Activated CD8-positive, alpha-beta memory T cell treated with anti-CD3 and anti-CD28 coated beads, Interleukin-2, amount 50 U/mL, for 1 hour (primary cell): Measurements from ENCODE around the gene XRCC4.
"Not testable (repeated sequence)": the region's sequence is repeated elsewhere in the genome, so short reads cannot be mapped to it uniquely, and the experiment has no call there.

Experiments used
- DNase-seq: peaks from one replicate; pipeline ENCODE4 v3.0.0-alpha.2; 2020; ENCODE audit errors: extremely low read depth

The XRCC4 gene

GRCh38 chr5:83118471-83118870, 41.1 kb downstream of the XRCC4 start:
- DNase-seq: no peak

GRCh38 chr5:83118976-83119375, 41.6 kb downstream of the XRCC4 start:
- DNase-seq: no peak

GRCh38 chr5:83124593-83124992, 47.2 kb downstream of the XRCC4 start:
- no peak for DNase-seq

DNA sequence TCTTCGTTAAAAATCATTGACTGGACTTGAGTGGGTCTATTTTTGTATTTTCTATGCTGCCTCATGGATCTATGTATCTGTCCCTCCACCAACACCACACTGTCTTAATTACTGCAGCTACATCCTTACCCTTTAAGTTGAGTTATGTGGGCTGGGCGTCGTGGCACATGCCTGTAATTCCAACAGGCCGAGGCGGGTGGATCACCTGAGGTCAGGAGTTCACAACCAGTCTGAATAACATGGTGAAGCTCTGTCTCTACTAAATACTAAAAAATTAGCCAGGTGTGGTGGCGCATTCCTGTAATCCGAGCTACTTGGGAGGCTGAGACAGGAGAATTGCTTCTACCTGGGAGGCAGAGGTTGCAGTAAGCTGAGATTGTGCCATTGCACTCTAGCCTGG, 48.2 kb downstream of the XRCC4 start:
- no peak for DNase-seq

- DNase-seq: no peak
These were observed 49.2 kb downstream of the XRCC4 start for GRCh38 chr5:83126501-83126900.

DNA sequence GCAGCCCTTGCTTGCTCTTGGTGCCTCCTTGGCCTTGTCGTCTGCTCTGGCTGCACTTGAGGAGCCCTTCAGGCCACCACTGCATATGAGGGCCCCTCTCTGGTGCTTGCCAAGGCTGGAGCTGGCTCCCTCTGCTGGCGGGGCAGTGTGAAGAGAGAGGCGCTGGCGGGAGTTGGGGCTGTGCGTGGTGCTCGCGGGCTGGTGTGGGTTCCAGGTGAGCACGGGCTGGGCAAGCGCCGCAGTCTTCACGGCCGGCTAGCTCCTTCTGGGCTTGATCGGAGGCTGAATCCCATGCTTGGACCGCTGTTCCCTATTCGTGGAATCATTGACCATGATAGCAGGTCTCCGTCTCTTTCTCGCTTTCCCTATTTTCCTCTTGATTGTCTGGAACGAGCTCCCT, 56.5 kb downstream of the XRCC4 start:
- no peak for DNase-seq

DNA sequence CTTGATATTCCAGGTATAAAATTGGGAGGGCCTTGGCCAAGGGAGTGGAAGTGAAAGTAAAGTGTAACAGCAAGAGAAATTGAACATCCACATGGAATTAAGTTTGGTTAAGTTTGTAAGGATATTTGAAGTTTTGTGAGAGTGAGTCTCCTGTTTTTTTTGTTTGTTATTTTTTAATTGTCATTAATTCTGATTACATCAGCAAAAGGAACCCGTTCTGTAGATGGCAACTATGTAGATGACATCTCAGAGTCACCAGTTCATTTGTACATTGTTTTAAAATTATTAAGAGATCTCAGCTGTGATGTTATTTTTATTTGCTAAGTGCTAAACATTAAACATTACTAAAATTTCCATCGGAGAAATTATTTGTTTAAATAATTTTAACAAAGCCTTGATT, 65.2 kb downstream of the XRCC4 start:
- DNase-seq: no peak

GRCh38 chr5:83145241-83145640, 67.9 kb downstream of the XRCC4 start:
- no peak for DNase-seq

DNA sequence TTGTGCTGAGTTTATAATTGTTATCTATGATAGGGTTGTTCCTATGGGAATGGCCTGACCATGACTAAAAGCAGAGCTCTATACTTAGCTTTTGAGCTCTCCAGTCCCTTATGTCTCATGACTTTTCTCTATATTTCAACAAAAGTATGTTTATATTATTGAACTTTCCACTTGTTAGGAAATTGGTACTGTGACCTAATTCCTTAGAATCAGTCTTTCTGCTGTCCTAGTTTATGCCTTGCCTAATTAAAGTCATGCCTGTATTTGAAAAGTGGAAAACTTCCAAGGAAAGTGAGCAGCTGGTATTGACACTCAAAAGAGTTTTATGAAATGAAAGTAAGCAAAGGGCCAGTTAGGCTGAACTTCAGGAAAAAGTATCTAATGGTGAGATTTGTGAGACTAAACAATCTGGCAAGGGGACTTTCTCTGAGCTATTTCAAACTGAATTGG, 68.6 kb downstream of the XRCC4 start:
- DNase-seq: no peak

DNA sequence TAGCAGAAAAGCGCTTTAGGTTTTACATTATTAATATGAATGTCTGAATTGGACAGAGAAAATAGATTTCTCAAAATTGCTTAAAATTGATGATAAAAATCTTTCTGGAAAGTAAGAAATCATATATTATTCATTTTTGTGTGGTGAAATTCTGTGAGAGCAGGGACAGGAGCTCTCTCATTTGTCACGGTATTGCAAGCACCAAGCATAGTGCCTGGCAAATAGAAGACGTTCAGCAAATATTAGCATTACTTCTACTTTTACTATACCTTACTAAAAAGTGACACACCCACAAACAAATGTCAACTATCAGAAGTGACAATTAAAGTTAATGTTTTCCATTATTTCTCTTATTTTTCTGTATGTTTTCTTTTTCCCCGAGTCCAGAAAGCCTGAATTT, 69.1 kb downstream of the XRCC4 start:
- DNase-seq: no peak

DNA sequence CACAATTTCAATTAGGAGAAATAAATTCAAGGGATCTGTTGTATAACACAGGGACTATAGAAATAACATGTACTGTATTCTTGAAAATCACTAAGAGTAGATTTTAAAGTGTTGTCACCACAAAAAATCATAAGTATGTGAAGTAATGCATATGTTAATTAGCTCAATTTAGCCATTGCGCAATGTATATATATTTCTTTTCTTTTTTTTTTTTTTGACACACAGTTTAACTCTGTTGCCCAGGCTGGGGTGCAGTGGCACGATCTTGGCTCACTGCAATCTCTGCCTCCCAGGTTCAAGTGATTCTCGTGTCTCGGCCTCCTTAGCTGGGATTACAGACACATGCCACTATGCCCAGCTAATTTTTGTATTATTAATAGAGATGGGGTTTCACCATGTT, 70.2 kb downstream of the XRCC4 start:
- no peak for DNase-seq

DNA sequence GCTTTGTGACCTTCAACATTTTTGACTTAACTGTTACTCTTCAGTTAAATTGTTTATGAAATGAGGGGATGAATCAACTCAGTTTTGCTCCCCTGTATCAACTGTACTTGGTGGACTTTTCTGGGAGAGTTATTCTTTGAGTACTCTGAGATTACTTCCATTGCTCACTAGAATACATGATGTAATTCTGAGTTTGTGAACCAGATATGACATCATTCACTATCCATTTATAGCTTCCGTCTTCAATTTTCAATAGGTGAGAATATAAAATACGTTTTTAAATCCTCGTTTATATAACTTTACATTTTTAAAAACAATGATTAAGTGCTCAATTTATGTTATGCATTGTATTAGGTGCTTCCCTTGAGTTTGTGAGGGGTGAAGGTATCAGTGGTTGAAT, 71.0 kb downstream of the XRCC4 start:
- DNase-seq: no peak

GRCh38 chr5:83149671-83150070, 72.3 kb downstream of the XRCC4 start:
- no peak for DNase-seq

GRCh38 chr5:83151821-83152220, 74.5 kb downstream of the XRCC4 start:
- DNase-seq: no peak

- DNase-seq: not testable (repeated sequence)
These were observed 75.6 kb downstream of the XRCC4 start for GRCh38 chr5:83152996-83153395.

DNA sequence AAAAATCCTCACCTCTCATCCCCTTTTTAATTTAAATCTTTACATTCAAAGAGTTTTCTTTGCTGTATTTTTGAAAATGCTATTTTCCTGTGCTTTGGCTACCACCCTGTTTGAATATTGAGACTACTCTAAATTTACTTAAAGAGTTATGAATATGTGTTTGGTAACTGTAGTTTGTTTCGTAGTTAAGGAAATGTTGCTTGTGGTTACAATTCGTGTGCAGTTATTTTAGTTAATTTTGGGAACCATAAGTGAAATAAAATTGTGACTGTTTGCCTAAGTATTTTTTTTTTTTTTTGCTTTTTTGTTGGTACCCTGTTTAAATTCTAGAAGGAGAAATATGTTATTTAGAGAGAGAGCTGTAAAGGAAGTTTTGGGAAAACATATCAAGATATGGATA, 78.7 kb downstream of the XRCC4 start:
- no peak for DNase-seq

- no peak for DNase-seq
These were observed 79.8 kb downstream of the XRCC4 start for GRCh38 chr5:83157163-83157562.

GRCh38 chr5:83162601-83163000, 85.3 kb downstream of the XRCC4 start:
- DNase-seq: no peak

GRCh38 chr5:83167538-83167937, 90.2 kb downstream of the XRCC4 start:
- no peak for DNase-seq

GRCh38 chr5:83169571-83170337, 92.4 kb downstream of the XRCC4 start:
- DNase-seq: no peak

DNA sequence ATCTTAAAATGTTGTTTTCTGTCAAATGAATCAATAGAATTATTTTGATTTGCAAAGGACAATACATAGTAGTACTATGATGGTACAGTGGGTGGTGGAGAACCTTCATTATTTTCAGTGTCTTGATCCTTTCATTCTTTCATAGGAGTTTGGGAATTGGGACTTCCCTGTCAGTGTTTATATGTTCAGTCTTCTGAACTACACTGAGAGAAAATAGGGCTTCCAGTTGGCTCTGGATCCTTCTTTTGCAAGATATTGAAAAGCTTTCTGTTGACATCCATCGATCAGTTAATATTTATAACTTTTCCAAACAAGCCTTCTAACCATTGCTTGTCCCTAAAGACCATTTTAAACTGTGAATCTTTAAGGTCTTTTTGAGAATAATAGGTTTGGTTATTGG, 94.7 kb downstream of the XRCC4 start:
- no peak for DNase-seq

- no peak for DNase-seq
These were observed 95.3 kb downstream of the XRCC4 start for GRCh38 chr5:83172655-83173054.

- no peak for DNase-seq
These were observed 96.5 kb downstream of the XRCC4 start for GRCh38 chr5:83173826-83174225.

DNA sequence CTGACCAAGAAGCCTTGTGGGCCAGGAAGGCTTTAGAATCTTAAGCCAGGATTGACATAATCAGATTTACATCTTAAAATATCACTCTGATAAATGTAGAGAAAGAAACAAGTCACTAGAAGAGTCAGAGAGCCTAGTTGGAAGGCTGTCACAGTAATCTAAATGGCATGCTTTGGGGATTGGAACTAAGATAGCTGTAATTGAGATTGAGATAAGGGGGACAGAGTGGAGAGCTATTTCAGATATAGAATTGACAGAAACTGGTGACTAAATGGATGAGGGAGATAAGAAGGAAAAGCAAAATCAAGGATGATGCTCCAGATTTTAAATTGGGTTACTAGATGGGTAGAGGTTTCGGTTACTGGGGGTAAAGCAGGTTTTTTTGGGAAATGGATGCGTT, 100.5 kb downstream of the XRCC4 start:
- no peak for DNase-seq
